ENCODE results near the gene ZNF474.

GRCh38 chr5:122140900-122141299 is 11.6 kb downstream of the ZNF474 start:
- TF ChIP-seq POLR2A (IDR thresholded peaks at IDR 0.05) (no peak), EP300 (IDR thresholded peaks at IDR 0.05) (no peak)
- TF ChIP-seq, protein P1, sequence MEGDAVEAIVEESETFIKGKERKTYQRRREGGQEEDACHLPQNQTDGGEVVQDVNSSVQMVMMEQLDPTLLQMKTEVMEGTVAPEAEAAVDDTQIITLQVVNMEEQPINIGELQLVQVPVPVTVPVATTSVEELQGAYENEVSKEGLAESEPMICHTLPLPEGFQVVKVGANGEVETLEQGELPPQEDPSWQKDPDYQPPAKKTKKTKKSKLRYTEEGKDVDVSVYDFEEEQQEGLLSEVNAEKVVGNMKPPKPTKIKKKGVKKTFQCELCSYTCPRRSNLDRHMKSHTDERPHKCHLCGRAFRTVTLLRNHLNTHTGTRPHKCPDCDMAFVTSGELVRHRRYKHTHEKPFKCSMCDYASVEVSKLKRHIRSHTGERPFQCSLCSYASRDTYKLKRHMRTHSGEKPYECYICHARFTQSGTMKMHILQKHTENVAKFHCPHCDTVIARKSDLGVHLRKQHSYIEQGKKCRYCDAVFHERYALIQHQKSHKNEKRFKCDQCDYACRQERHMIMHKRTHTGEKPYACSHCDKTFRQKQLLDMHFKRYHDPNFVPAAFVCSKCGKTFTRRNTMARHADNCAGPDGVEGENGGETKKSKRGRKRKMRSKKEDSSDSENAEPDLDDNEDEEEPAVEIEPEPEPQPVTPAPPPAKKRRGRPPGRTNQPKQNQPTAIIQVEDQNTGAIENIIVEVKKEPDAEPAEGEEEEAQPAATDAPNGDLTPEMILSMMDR (IDR thresholded peaks at IDR 0.05): no peak

Data from ovary (tissue), 3 donors.